BJ (cell line): ENCODE data around the gene DIS3L2. TPM values are rescaled to one million over a fixed set of nuclear protein-coding genes. Genes with fewer than 3 reads are reported as not detected.
"Not testable (repeated sequence)": the region's sequence is repeated elsewhere in the genome, so short reads cannot be mapped to it uniquely, and the experiment has no call there.

ENCODE experiments used
- CTCF ChIA-PET: fragments of 350-600 bp; formaldehyde crosslinking; extraction: SDS; loops from one replicate; lab custom pipeline; 2021; ENCODE audit warnings: antibody characterized with exemption, inconsistent platforms; lab: Yijun Ruan, JAX
- POLR2A ChIA-PET: fragments of 300-600 bp; sonication (Branson Sonifier 250); formaldehyde crosslinking; extraction: SDS; loops from one replicate; lab custom pipeline; 2021; ENCODE audit warnings: antibody characterized with exemption; lab: Charles Lee
- DNase-seq: peaks from one replicate; pipeline ENCODE4 v3.0.0-alpha.2; 2011; ENCODE audit warnings: low read depth
- H3K27me3 ChIP-seq: 2 replicates; pipeline ENCODE4 v1.6.0; 2011; ENCODE audit warnings: low read length; ENCODE audit not compliant: control insufficient read depth, insufficient read depth
- H3K36me3 ChIP-seq: 2 replicates; pipeline ENCODE4 v1.5.1; 2011; ENCODE audit warnings: low read length; ENCODE audit not compliant: control insufficient read depth, insufficient read depth
- H3K4me3 ChIP-seq: 2 replicates; pipeline ENCODE4 v1.5.1; 2011; ENCODE audit warnings: low read depth, mild to moderate bottlenecking, control low read depth, low read length
- polyA plus RNA-seq: library from polyadenylated mRNA; depleted of rRNA; stranded (reverse); fragments of >200 nt; gene quantifications from 2 replicates; pipeline ENCODE4 v1.2.3, GENCODE V29; 2011
- TF ChIP-seq, protein P1 (sequence below): IDR thresholded peaks from 2 replicates; pipeline ENCODE4 v1.5.1; 2011; ENCODE audit warnings: low read depth, mild to moderate bottlenecking, control low read depth, inconsistent platforms, low read length, moderate library complexity; ENCODE audit not compliant: insufficient read depth

The DIS3L2 gene
- polyA plus RNA-seq, 1 experiment = 12.4 TPM

DNA sequence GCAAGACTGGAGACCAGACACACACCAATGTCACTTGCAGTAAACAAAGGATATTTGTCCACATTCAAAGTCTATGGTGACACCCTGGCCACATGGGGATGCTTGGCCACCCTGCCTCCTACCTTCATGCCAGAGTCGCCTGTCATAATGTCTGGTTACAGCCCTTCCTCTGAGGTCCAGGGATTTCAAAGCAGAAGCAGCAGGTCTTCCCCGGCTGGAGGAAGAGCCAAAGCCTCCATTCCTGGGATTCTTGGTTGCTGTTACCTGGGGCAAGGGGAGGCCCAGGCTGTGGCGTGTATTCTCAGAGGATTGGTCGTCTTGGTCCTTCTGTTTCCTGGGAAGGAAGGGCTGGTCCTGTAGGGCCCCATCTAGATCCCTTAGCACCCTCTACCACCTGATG lies 414.7 kb downstream of the DIS3L2 start:
- TF ChIP-seq, protein P1, sequence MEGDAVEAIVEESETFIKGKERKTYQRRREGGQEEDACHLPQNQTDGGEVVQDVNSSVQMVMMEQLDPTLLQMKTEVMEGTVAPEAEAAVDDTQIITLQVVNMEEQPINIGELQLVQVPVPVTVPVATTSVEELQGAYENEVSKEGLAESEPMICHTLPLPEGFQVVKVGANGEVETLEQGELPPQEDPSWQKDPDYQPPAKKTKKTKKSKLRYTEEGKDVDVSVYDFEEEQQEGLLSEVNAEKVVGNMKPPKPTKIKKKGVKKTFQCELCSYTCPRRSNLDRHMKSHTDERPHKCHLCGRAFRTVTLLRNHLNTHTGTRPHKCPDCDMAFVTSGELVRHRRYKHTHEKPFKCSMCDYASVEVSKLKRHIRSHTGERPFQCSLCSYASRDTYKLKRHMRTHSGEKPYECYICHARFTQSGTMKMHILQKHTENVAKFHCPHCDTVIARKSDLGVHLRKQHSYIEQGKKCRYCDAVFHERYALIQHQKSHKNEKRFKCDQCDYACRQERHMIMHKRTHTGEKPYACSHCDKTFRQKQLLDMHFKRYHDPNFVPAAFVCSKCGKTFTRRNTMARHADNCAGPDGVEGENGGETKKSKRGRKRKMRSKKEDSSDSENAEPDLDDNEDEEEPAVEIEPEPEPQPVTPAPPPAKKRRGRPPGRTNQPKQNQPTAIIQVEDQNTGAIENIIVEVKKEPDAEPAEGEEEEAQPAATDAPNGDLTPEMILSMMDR = no peak
- CTCF ChIA-PET = interaction anchor here (1.2 to 3.3 kb wide), 2 partner anchors 8 to 11 kb away, joined by 4 to 13 read pairs; no protein-coding TSS in a partner anchor
- H3K27me3 ChIP-seq = peaks cover 2% of the 10 kb centered on the region; the same call in 1 of the 2 replicates
- H3K36me3 ChIP-seq = no peaks in the 10 kb centered on the region
- POLR2A ChIA-PET = no interaction called here
- H3K4me3 ChIP-seq = no peak overlapping the region
- no peak for DNase-seq

DNA sequence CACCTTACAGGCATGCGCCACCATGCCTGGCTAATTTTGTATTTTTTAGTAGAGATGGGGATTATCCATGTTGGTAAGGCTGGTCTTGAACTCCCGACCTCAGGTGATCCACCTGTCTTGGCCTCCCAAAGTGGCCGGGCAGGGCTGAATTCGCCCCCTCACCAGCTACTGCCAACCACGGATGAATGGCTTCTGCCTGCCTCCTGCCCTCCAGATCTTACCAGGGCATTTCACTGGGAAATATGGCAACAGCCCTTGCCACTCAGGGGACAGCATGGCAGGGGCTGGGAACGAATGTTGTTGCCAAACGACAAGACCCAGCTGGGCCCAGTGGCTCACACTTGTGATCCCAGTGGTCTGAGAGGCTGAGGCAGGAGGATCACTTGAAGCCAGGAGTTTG lies 415.2 kb downstream of the DIS3L2 start:
- Histone ChIP-seq H3K36me3 (no peaks in the 10 kb centered on the region), H3K4me3 (no peak overlapping the region), H3K27me3 (peaks cover 4% of the 10 kb centered on the region; the same call in 1 of the 2 replicates)
- ChIA-PET CTCF (interaction anchor here (1.2 to 3.3 kb wide), 2 partner anchors 9 to 11 kb away, joined by 4 to 13 read pairs; no protein-coding TSS in a partner anchor), POLR2A (no interaction called here)
- TF ChIP-seq, protein P1 = no peak
- no peak for DNase-seq

DNA sequence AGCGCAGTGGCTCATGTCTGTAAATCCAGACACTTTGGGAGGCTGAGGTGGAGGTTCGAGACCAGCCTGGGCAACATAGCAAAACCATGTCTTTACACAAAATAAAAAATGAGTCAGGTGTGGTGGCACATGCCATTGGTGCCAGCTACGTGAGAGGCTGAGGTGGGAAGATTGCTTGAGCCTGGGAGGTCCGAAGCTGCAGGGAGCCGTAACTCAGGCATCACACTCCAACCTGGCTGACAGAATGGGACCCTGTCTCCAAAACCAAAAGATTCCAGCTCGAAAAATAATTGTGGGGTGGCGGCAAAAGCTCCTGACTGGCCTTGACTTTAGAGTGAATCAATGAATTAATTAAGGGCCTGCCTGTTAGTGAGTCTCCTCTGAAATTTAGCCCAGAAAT lies 415.8 kb downstream of the DIS3L2 start:
- H3K36me3 ChIP-seq = no peaks in the 10 kb centered on the region
- H3K4me3 ChIP-seq = no peak overlapping the region
- peaks cover 10% of the 10 kb centered on the region for H3K27me3 ChIP-seq
- no peak for DNase-seq
- ChIA-PET CTCF (interaction anchor here (0.8 to 3.3 kb wide), 3 partner anchors 9 to 62 kb away, joined by 4 to 13 read pairs (median 5); no protein-coding TSS in a partner anchor), POLR2A (no interaction called here)
- TF ChIP-seq, protein P1 = no peak

DNA sequence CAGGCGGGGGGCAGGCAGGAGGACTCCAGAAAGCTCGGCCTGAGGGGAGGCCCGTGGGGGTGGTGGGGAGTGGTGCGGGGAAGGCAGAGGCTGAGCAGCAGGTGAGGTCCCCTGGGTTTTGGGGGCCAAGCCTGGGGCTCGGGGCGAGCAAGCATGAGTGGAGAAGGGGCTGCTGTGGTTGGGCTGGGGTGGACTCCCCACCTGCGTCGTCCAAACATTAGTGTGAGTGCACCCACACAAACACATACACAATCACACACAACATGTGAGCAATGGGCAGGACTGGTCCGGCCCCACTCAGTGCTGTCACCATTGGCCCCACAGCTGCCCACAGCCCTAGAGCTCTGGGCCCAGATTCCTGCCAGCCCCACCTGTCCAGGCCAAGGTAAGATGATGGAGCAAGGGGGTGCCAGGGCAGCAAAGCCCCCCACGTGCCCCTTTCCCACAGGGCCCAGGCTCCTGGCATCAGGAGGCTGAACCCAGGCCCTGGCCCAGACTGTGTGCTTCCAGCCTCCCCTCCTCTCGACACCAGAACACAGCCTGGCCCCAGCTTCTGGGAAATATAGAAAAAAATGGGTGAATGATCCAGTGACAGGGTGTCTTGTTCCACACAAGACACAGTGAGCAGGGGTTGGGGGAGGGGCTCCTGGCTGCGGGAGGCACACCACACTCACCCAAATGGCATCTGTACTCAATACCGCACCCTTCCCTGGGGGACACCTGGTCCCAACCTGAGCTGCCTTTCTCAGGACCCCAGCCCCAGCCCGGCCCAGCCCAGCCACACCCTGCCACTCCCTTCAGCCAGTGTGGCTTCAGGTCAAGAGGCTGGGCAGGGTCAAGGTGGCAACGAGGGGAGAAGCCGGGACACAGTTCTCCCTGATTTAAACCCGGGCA lies 416.6 kb downstream of the DIS3L2 start:
- TF ChIP-seq, protein P1 = no peak
- ChIA-PET CTCF (interaction anchor here (0.8 to 3.3 kb wide), 3 partner anchors 10 to 61 kb away, joined by 3 to 13 read pairs (median 5); no protein-coding TSS in a partner anchor), POLR2A (no interaction called here)
- Histone ChIP-seq H3K27me3 (peaks cover 13% of the 10 kb centered on the region), H3K36me3 (no peaks in the 10 kb centered on the region), H3K4me3 (no peak overlapping the region)
- no peak for DNase-seq

DNA sequence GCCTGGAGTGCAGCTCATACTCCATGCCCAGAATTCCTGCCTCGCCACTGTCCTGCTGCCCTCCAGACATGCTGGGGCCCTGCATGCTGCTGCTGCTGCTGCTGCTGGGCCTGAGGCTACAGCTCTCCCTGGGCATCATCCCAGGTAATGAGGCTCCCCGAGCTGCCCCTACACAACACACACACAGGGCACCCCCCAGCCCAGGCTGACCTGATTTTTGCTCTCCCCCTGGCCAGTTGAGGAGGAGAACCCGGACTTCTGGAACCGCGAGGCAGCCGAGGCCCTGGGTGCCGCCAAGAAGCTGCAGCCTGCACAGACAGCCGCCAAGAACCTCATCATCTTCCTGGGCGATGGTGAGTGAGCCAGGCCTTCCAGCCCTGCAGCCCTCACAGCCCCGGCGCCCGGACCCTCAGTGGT lies 417.2 kb downstream of the DIS3L2 start, which contains the start of gene ALPP:
TSS of gene ALPP (plus strand) at position 17 of the 417 bp plus-strand sequence. CDS start at position 69, 52 bp downstream.
- H3K36me3 ChIP-seq, H3K4me3 ChIP-seq, POLR2A ChIA-PET, DNase-seq: not testable (repeated sequence)
- CTCF ChIA-PET = interaction anchor here (1.0 to 3.3 kb wide), 3 partner anchors 11 to 14 kb away, joined by 3 to 13 read pairs (median 3); no protein-coding TSS in a partner anchor
- peaks cover 17% of the 10 kb centered on the region for H3K27me3 ChIP-seq

DNA sequence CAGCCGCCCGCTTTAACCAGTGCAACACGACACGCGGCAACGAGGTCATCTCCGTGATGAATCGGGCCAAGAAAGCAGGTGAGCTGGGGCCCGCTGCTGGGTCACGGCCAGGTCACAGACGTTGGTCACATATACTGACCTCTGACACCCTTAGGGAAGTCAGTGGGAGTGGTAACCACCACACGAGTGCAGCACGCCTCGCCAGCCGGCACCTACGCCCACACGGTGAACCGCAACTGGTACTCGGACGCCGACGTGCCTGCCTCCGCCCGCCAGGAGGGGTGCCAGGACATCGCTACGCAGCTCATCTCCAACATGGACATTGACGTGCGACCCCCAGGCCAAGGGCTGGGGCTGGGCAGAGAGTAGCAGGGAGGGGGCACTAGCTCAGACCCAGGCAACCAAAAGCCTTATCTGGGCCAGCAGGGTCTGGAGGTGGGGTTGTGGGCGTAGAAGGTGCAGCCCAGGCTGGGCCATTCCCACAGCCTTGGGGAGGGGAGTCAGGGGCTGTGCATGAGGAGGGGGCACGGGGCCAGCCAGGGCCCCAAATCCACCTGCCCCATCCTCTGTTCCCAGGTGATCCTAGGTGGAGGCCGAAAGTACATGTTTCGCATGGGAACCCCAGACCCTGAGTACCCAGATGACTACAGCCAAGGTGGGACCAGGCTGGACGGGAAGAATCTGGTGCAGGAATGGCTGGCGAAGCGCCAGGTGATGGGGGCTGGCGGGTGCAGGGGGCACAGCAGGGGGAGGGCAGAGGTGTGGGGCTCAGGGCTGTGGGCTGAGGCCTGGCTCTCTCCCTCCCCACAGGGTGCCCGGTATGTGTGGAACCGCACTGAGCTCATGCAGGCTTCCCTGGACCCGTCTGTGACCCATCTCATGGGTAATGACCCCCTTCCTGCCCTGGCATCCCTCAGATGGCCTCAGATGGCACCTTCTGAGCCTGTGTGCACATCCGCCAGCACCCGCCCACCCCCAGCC lies 418.4 kb downstream of the DIS3L2 start:
- CTCF ChIA-PET = interaction anchor here (1.0 to 3.3 kb wide), 2 partner anchors 12 to 14 kb away, joined by 3 to 13 read pairs; no protein-coding TSS in a partner anchor
- H3K4me3 ChIP-seq, POLR2A ChIA-PET, H3K36me3 ChIP-seq, DNase-seq: not testable (repeated sequence)
- peaks cover 22% of the 10 kb centered on the region for H3K27me3 ChIP-seq

DNA sequence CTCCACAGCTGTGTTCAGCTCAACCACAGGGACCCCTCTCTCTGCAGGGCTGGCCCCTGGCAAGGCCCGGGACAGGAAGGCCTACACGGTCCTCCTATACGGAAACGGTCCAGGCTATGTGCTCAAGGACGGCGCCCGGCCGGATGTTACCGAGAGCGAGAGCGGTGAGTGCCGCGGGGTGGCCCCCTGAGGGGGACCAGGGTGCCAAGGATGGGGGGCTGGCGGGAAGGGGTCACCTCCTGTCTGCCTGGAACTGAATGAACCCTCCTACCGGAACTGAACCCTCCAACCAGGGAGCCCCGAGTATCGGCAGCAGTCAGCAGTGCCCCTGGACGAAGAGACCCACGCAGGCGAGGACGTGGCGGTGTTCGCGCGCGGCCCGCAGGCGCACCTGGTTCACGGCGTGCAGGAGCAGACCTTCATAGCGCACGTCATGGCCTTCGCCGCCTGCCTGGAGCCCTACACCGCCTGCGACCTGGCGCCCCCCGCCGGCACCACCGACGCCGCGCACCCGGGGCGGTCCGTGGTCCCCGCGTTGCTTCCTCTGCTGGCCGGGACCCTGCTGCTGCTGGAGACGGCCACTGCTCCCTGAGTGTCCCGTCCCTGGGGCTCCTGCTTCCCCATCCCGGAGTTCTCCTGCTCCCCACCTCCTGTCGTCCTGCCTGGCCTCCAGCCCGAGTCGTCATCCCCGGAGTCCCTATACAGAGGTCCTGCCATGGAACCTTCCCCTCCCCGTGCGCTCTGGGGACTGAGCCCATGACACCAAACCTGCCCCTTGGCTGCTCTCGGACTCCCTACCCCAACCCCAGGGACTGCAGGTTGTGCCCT lies 419.9 kb downstream of the DIS3L2 start:
- H3K27me3 ChIP-seq = peaks cover 24% of the 10 kb centered on the region
- DNase-seq, H3K36me3 ChIP-seq, POLR2A ChIA-PET, H3K4me3 ChIP-seq: not testable (repeated sequence)
- CTCF ChIA-PET = interaction anchor here (1.1 kb wide), 1 partner anchor 8 kb away, joined by 3 read pairs; no protein-coding TSS in a partner anchor
